DMS79 treated with DMSO at 0.1 percent for 48 hours (cell line): ENCODE results near the gene CNTNAP2.
"Not testable (repeated sequence)": the region's sequence is repeated elsewhere in the genome, so short reads cannot be mapped to it uniquely, and the experiment has no call there.

Experiments
- DNase-seq: peaks from one replicate; lab custom pipeline; 2025; lab: John Stamatoyannopoulos, UW

CNTNAP2 gene

GRCh38 chr7:148445260-148446044, 2328.9 kb downstream of the CNTNAP2 start:
- no peak for DNase-seq

- DNase-seq = no peak
Observed at GRCh38 chr7:148447221-148447849, 2330.7 kb downstream of the CNTNAP2 start.

- not testable (repeated sequence) for DNase-seq
Observed at GRCh38 chr7:148451526-148451925, 2334.9 kb downstream of the CNTNAP2 start.

GRCh38 chr7:148456351-148456750, 2339.8 kb downstream of the CNTNAP2 start:
- no peak for DNase-seq

- no peak for DNase-seq
Observed at GRCh38 chr7:148457310-148457921, 2340.8 kb downstream of the CNTNAP2 start.

- DNase-seq = no peak
Observed at GRCh38 chr7:148458263-148458662, 2341.7 kb downstream of the CNTNAP2 start.

- no peak for DNase-seq
Observed at GRCh38 chr7:148461392-148462179, 2345.0 kb downstream of the CNTNAP2 start.

GRCh38 chr7:148462774-148463173, 2346.2 kb downstream of the CNTNAP2 start:
- not testable (repeated sequence) for DNase-seq

GRCh38 chr7:148463210-148463609, 2346.6 kb downstream of the CNTNAP2 start:
- no peak for DNase-seq

GRCh38 chr7:148464947-148465346, 2348.3 kb downstream of the CNTNAP2 start:
- no peak for DNase-seq

GRCh38 chr7:148465441-148465840, 2348.8 kb downstream of the CNTNAP2 start:
- not testable (repeated sequence) for DNase-seq

GRCh38 chr7:148466120-148466519, 2349.5 kb downstream of the CNTNAP2 start:
- no peak for DNase-seq

GRCh38 chr7:148468700-148469098, 2352.1 kb downstream of the CNTNAP2 start:
- DNase-seq = no peak
